Right lobe of liver (tissue), 6 donors: ENCODE results near the gene RIMS4. TPM values are rescaled to one million over a fixed set of nuclear protein-coding genes. Genes with fewer than 3 reads are reported as not detected.

Experiments
- ATAC-seq, 4 donors: fragments of 200-7000 bp; cut with Tn5 transposase; one replicate each; pipeline ENCODE4 v1.9.1; 2020; ENCODE audit warnings: mild to moderate bottlenecking in 4 of 4, moderate library complexity in 4 of 4
- DNase-seq, 3 donors: peaks; one replicate each; pipeline ENCODE4 v3.0.0-alpha.2; 2020
- H3K27ac ChIP-seq, 3 donors: fragments of 200-600 bp; one replicate each; pipeline ENCODE4 v1.8.0; 2022
- H3K27me3 ChIP-seq, 2 donors: fragments of 200-600 bp; one replicate each; pipeline ENCODE4 v1.8.0; 2022
- H3K36me3 ChIP-seq, 4 donors: fragments of 200-600 bp; sonication (generic) in 1 of 4; one replicate each; pipeline versions ENCODE4 v1.5.1 to v1.8.0; 2017 to 2022; ENCODE audit warnings: control low read depth in 1 of 4
- H3K4me1 ChIP-seq, 4 donors: fragments of 200-600 bp; sonication (generic) in 1 of 4; one replicate each; pipeline versions ENCODE4 v1.5.1 to v1.8.0; 2017 to 2022; ENCODE audit warnings: control low read depth in 1 of 4
- H3K4me3 ChIP-seq, 3 donors: fragments of 200-600 bp; one replicate each; pipeline ENCODE4 v1.8.0; 2022
- H3K9me3 ChIP-seq, 4 donors: fragments of 200-600 bp; sonication (generic) in 1 of 4; one replicate each; pipeline versions ENCODE4 v1.5.1 to v1.8.0; 2017 to 2022; ENCODE audit warnings: control low read depth in 1 of 4
- POLR2A ChIP-seq: fragments of 450-650 bp; IDR thresholded peaks from one replicate; pipeline ENCODE4 v1.6.1; 2017; ENCODE audit warnings: antibody characterized with exemption, mild to moderate bottlenecking
- WGBS: methylation state at CpG from one replicate; pipeline ENCODE4 v1.1.6; 2018; ENCODE audit warnings: low coverage, low lambda C conversion rate; ENCODE audit not compliant: insufficient coverage; ENCODE audit errors: missing lambda C conversion rate; 5-methylcytosine and 5-hydroxymethylcytosine counted together
- intact Hi-C, 2 donors: fragments of 100-400 bp; cut with DNase I; formaldehyde crosslinking; loops; one replicate each; pipeline versions ENCODE4 v1.11.2 to v1.14.1; 2022
- total RNA-seq, 6 experiments: library from RNA; depleted of rRNA in 2 of 6; stranded (reverse); fragments of >200 nt in 2 of 6; fragmentation: NEBNext Ultra II Directional in 3 of 6; extraction: Animal tissue kit (Norgen Biotek cat#: 25700) in 3 of 6; gene quantifications; one replicate each; pipeline versions ENCODE4 v1.1.0 to v1.2.4, GENCODE V29; 2016 to 2023
- TF ChIP-seq, protein P1 (sequence below), 4 donors: fragments of 200-600 bp in 3 of 4; fragments of 450-650 bp in 1 of 4; IDR thresholded peaks; one replicate each; pipeline versions ENCODE4 v1.5.1 to v1.8.0; 2016 to 2022; ENCODE audit warnings: antibody characterized with exemption in 4 of 4, mild to moderate bottlenecking in 2 of 4
- donor health status: DM: no; HTN: yes; CAD: no.
- donor health status: DM: no; HTN: no; CAD: no.
- donor health status: DM: no; HTN: no; CAD: no.
- donor health status: DM: no; HTN: yes; CAD: no.
- donor health status: DM: no; HTN: yes; CAD: no.

RIMS4 gene
- total RNA-seq, 6 experiments from 2014 or later = not detected

DNA sequence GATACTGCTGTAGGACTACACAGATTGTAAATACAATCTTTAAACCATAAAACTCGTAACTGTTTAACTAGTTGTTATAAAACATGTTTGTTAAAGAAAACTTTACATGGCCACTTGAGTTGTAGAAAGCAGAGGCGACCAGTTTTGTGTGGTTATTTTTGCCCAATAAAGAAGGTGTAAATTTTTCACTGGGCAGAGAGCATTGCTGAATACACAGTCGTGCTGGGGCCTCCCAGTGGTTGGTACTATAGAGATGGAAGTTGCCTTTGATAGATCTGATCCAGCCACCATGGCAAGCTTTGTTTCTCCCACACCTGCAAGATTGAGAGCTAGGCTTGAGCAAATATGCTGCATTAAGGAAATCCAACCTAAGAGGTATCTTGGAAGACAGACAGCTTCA lies 41.2 kb upstream of the RIMS4 start:
- TF ChIP-seq POLR2A = no peak
- TF ChIP-seq, protein P1, sequence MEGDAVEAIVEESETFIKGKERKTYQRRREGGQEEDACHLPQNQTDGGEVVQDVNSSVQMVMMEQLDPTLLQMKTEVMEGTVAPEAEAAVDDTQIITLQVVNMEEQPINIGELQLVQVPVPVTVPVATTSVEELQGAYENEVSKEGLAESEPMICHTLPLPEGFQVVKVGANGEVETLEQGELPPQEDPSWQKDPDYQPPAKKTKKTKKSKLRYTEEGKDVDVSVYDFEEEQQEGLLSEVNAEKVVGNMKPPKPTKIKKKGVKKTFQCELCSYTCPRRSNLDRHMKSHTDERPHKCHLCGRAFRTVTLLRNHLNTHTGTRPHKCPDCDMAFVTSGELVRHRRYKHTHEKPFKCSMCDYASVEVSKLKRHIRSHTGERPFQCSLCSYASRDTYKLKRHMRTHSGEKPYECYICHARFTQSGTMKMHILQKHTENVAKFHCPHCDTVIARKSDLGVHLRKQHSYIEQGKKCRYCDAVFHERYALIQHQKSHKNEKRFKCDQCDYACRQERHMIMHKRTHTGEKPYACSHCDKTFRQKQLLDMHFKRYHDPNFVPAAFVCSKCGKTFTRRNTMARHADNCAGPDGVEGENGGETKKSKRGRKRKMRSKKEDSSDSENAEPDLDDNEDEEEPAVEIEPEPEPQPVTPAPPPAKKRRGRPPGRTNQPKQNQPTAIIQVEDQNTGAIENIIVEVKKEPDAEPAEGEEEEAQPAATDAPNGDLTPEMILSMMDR (IDR thresholded peaks at IDR 0.05) = no peak
- DNase-seq (no peak), ATAC-seq (no peak)
- H3K27ac ChIP-seq = no peak overlapping the region
- no peaks in the 10 kb centered on the region for H3K27me3 ChIP-seq
- H3K4me3 ChIP-seq = no peak overlapping the region
- WGBS = 48% methylated on average over 3 of the region's 3 CpGs
- no peaks in the 10 kb centered on the region for H3K36me3 ChIP-seq
- intact Hi-C loops = no loop called here
- H3K4me1 ChIP-seq = no peaks in the 10 kb centered on the region
- no peaks in the 10 kb centered on the region for H3K9me3 ChIP-seq

DNA sequence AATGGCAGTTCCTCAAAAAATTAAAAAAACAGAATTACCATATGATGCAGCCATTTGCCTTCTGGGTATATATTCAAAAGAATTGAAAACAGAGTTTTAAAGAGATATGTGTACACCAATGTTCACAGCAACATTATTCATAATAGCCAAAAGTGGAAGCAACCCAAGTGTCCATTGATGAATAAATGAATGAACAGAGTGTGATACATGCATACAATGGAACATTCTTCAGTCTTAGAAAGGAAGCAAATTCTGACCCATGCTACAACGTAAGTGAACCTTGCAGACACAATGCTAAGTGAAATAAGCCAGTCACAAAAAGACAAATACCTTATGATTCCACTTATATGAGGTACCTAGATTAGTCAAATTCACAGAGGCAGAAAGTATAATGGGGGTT lies 40.5 kb upstream of the RIMS4 start:
- no peak for TF ChIP-seq POLR2A
- TF ChIP-seq, protein P1 (IDR thresholded peaks at IDR 0.05) = no peak
- H3K27me3 ChIP-seq = no peaks in the 10 kb centered on the region
- intact Hi-C loops = no loop called here
- no peaks in the 10 kb centered on the region for H3K4me1 ChIP-seq
- DNase-seq = no peak
- WGBS = 93% methylated on average over 1 of the region's 1 CpG
- ATAC-seq = no peak
- H3K36me3 ChIP-seq = no peaks in the 10 kb centered on the region
- H3K27ac ChIP-seq = no peak overlapping the region
- no peaks in the 10 kb centered on the region for H3K9me3 ChIP-seq
- H3K4me3 ChIP-seq = no peak overlapping the region

DNA sequence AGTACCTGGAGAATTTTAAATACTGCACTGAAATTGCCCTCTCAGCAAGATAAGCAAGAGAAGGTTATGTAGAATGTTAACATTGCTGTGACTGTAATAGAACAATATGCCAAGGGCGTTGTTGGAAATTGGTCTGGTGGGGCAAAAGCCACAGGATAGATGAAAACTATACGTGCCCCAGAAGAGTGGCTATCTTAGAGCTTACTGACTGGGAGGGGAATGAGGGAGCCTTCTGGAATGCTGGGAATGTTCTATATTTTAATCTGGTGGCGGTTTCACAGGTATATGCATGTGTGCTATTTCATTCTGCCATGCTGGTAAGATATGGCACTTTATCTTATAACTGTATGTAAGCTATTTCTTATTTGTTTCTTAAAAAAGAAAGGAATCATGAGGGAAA lies 39.9 kb upstream of the RIMS4 start:
- Histone ChIP-seq H3K27ac (no peak overlapping the region), H3K9me3 (no peaks in the 10 kb centered on the region), H3K4me3 (no peak overlapping the region), H3K36me3 (no peaks in the 10 kb centered on the region), H3K4me1 (no peaks in the 10 kb centered on the region), H3K27me3 (no peaks in the 10 kb centered on the region)
- DNase-seq (no peak), ATAC-seq (no peak)
- intact Hi-C loops = no loop called here
- TF ChIP-seq, protein P1 (IDR thresholded peaks at IDR 0.05) = no peak
- TF ChIP-seq POLR2A = no peak
- 47% methylated on average over 3 of the region's 3 CpGs for WGBS

DNA sequence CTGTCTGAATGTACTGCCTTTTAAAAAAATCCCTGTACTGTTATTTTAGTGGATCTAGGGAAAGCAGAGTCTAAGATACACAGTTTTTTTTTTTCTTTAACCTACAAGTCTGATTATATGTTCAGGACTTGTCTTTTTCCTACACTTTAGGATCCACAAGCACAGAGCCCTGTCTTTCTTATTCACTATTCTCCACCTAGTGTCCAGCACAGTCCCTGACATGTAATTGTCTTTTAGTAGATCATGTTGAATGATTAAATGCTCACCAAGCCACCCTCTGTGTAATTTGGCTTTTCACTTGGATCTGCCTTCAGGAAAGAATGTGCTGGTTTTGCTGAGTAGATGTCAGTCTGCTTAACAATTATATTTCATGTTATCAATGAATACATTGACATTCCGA lies 39.4 kb upstream of the RIMS4 start:
- ATAC-seq (no peak), DNase-seq (no peak)
- no peaks in the 10 kb centered on the region for H3K4me1 ChIP-seq
- no peak for TF ChIP-seq POLR2A
- TF ChIP-seq, protein P1 (IDR thresholded peaks at IDR 0.05) = no peak
- no peaks in the 10 kb centered on the region for H3K9me3 ChIP-seq
- H3K27me3 ChIP-seq = no peaks in the 10 kb centered on the region
- 28% methylated on average over 1 of the region's 1 CpG for WGBS
- no peak overlapping the region for H3K27ac ChIP-seq
- H3K36me3 ChIP-seq = no peaks in the 10 kb centered on the region
- H3K4me3 ChIP-seq = no peak overlapping the region
- intact Hi-C loops = no loop called here
